ENCODE data around the gene DNER.

DNA sequence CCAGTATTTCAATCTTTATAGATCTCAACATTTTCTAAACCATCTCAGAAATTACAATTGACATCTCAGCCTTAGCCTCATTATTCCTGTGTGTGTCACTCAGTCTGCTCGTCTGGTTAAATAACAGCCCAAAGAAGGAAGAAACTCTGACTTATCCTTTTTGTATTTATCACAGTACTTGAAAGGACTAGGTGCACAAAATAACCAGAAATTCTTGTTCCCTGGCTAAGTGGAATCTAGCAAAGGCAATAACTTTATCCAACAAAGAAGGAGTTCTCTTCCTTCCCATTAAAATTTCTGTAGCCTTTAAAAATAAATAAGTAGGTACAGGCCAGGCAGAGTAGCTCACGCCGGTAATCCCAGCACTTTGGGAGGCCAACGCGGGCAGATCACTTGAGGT is 303.4 kb downstream of the DNER start:
- TF ChIP-seq RXRA (IDR thresholded peaks at IDR 0.05; ENCODE audit: borderline replicate concordance, low read depth) (no peak), CTCF (IDR thresholded peaks at IDR 0.05) (no peak), POLR2AphosphoS5 (IDR thresholded peaks at IDR 0.05; ENCODE audit: low read depth, low read length) (no peak), FOXM1 (IDR thresholded peaks at IDR 0.05; ENCODE audit: low read depth) (no peak), JUND (IDR thresholded peaks at IDR 0.05) (no peak), RFX5 (IDR thresholded peaks at IDR 0.05; ENCODE audit: low read length) (no peak), FOSL2 (IDR thresholded peaks at IDR 0.05; ENCODE audit: borderline replicate concordance, low read depth) (no peak), MXI1 (IDR thresholded peaks at IDR 0.05; ENCODE audit: low read depth, low read length) (no peak)
- TF ChIP-seq, protein P1, sequence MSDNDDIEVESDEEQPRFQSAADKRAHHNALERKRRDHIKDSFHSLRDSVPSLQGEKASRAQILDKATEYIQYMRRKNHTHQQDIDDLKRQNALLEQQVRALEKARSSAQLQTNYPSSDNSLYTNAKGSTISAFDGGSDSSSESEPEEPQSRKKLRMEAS (IDR thresholded peaks at IDR 0.05; ENCODE audit: low read depth), result no peak
